NCI-H1105 (cell line): ENCODE results near the gene ADM.

Experiments
- DNase-seq: peaks from one replicate; lab custom pipeline; 2025; lab: John Stamatoyannopoulos, UW

The ADM gene

DNA sequence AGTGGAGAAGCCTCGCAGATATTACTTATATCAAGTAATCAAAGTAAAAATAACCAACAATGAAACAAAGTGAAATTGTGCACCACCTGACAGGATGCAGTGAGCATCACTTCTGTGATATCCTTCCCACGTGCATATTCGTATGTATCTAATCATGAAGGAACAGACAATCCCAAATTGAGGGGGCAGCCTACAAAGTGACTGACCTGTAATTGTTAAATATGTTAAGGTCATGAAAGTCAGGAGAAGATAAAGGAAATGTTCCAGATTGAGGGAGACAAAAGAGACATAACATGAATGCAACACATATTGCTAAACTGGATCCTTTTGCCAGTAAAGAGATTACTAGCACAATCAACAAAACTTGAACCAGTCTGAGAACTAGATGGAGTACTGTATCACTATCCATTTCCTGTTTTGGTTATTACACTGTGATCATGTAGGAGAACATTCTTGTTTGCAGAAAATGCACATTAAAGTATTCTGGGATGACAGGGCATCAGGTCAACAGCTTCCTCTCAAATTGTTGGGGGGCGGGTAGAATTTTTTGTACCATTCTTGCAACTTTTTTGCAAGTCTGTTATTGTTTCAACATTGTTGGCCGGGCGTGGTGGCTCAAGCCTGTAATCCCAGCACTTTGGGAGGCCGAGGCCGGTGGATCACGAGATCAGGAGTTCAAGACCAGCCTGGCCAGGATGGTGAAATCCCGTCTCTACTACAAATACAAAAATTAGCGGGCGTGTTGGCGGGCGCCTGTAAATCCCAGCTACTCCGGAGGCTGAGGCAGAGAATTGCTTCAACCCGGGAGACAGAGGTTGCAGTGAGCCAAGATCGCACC lies 12.9 kb upstream of the ADM start:
- DNase-seq, result no peak

DNA sequence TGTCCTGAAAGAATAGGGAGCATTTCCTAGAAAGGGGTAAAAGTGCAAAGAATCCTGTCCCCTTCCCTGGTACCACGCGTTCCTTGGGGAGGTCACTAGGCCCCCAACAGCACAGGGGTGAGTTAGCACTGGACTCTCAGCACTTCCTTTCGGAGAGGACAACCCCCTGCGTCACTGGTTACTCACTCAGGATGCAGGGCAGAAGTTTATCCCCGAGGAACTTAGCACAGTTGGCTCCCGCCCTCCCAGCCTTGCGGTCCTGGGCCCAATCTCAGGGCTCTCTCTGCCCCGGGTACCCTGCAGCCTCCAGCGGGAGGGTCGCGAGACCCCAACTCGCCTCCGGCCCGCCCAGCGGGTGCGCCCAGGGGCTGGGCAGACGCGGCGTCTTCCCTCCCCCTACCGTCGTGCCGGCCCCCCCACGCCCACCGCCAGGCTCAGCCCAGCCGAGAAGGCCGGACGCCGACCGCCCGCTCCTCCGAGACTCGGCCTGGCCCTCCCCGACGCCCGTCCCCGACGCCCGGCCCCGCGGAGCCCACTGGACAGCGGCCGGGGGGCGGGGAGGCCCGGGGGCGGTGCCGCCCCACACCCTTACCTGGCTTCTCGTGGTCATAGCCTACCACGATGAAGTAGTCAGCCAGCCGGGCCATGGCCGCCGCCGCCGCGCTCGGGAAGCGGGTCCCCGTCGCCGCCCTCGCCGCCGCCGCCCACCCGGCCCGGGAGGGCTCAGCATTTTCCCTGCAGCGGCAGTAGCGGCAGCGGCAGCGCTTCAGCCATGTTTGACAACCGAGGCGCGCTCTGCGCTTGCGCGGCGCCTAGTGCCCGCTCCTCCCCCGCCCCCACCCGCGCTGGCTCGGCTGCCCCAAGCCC lies 11.2 kb upstream of the ADM start, which contains the start of gene SBF2:
Gene SBF2 (minus strand): TSS at position 797 of the 867 bp plus-strand sequence. CDS start 150 bp downstream, at position 647.
- peak; percentile 84 for DNase-seq

DNA sequence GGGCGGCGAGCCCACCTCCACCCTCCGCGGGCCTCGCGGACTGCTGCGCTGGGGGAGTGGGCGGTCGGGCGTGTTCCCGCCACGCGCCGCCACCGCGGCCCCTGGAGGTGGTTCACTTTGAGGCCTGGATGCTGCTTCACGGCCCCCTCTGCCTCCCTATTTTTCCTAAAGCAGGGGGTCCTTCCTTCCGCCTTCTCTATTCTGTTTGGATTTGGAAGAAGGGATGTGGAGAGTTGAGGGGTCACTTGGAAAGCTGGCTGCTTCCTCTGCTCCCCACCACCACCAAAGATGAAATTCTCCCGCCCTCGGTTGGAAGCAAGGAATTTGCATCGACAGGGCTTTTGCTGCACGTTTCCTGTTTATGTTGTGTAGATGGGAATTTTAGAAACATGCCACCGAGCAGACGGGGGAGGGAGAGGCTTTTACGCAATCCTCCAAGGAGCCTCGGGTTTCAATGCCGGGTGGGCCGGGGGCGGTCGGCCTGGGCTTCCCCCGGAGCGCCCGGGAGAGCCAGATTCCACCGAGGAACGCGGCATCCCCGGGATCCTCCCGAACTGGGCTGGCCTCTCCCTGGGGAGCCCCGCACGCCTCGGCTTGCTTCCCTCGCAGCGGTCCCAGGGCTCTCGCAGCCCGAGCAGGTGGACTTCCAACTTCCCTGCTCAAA lies 10.5 kb upstream of the ADM start:
- DNase-seq, result peak; percentile 32

DNA sequence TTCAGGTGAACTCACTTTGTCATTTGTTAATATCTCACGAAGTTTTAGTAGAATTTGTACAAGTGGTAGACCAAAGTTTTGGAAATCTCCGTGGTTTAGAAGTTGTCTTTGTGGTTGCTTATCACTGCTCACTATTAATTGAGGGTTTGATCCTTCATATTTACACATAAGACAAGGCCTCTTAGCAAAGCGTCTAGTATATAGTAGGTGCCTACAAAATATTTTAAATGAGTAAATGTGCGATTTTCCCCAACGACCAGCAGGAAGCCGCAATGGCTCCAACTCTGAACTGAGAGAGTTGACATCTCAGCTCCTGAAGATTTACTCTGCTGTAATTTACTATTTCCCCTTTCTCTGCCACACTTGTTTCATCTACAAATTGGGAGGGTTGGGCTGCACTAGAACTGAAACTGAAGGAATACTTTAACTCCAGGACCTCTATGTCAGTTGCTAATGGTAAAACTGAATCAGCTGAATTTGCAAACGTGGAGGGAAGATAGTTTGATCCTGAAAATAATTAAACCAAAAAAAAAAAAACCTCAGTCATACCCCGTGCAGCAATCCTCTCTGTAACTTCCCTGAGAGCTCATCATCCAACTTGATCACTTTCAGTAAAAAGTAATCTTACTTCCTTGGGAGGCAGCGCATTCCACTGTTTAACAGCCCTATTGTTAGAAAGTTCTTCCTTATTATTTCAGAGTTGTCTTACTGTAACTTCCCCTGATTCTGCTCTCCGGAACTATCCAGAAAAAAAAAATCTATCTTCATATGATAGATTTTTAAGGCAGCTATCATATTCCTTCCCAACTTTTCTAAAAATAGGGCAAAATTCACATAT lies 9.6 kb upstream of the ADM start:
- DNase-seq, result no peak

DNA sequence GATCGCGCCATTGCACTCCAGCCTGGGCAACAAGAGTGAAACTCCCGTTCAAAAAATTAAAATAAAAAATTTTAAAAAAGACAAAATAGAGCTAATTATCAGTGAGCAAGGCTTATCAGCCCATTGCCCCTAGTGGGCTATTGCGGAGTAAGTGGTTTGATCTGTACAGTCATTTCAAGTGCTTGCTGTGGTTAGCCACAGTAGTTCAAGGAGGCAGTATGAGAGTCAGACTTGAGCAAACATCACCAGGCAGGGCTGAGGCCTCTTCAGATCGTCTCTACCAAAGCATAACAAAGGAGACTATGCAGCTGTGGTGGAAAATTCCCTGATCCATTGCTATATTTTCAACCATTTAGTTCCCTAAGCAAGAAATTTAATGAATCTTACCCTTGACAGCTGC lies 6.5 kb upstream of the ADM start:
- DNase-seq, result no peak

DNA sequence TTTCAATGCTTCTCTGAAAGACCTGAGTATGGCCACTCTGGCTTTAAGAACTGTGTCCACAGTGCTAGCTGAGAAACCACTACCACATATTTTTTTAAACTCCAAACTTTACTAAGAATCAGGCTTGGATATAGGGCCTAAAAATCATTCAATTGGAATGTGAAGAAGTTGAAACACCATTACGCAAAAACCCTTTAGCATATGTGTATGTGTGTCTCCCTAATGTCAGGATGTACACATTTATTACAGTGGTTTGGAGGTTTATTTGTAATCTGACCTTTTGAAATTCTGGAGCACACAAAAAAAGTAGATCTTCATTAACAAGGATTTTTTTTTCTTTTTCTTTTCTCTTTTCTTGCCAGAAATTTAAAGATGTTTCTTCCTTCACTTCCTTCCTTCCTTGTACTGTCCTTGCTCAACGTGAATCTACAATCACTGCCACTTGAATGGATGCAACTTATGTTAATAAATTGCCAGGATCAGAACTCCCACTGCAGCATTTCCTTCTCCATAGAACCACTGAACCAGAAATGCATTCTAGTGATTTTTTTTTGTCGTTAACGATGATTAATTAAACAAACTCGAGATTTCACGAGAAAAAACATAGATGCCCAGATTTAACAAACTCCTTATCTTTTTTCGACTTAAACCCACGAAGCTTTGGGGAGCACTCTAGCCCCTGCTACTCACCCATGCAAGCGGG lies 3.1 kb upstream of the ADM start:
- DNase-seq, result no peak

DNA sequence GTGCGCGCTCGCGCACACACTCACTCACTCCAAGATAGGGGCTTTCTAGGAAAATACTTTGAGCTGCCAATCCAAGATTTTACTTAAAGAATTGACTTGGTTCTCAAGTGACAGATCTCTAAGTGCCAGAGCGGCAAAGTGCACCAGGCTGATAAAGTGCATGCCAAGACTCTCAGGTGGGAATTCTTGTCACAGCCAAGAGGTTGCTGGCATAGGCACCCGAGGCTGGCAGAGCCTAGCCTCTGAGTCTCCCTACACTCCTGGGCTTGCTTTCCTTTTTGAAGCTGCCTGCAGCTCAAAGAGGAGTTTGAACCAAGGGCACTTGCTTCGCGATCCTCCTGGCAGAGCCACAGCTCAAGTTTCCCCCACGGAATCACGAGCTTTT lies 2.5 kb upstream of the ADM start:
- no peak for DNase-seq

DNA sequence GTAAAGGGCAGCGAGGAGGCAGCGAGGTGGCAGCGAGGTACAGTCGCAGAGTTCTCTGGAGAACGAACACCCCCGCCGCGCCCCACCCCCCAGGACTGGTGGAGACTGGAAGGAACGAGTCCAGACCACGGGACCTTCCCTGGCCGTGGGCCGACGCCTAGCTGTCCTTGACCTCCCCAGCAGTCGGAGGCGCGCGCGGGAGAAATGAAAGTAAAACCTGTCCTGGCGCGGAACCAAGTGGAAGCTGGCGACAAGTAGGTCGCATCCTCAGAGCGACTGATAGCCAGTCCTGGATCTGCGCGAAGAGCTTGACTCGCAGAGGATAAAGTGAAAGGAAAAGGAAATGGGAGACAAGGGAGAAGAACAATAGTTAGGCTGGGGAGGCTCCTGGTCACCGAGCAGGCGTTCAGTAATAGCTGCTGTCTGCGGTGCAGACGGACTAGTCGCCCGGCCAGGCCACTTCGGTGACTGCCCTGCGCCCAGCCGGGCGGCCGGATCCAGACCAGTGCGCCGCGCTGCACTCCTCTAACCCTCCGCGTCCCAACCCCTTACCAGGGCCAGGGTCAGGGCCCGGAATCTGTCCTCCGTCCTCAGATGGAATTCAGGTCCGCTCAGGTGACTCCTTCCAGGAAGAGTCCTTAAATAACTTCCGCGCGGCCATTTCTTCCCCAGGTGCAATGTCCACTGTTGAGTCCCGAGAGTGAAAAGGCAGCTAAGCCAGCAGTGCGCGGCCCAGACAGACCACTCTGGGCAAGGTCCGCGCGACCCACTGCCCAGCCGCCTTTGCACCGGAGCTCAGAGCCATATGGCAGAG lies 1.9 kb upstream of the ADM start:
- DNase-seq, result peak; percentile 58

DNA sequence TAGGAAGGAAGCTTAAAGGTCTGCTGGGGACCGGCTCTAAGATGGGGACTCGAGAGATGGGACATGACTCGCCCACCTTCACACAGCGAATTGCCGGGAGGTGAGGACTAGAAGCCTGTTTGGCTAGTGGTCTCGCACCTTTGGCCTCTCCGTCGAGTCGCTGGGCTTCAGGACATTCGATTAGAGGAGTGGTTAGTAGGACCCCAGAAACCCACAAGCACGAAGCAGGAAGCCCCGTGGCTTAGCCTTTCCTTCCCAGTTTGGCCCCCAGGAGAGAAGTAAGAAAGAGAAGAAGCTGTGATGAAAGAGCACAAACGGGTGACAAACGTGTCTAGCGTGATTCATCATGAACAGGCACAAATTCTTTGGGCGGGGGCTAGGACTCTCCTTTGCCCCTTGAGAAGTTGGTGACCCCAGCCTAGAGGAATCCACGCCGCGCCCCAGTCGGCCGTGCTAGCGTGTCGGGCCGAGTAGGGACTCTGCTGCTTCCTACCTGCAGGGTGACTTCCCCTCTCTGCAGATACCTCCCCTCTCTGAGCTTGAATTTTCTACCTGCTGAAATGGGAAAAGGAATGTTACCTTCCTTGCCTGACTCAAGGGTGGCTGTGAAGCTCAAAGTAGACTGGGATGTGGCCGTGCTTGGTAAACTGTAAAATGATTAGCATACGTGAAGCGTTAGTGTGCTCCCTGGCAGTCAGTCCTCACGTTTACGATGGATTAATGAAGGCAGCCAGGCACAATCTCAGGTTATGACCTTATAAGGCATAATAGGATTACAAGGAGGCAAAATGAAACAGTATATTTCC lies 1.1 kb upstream of the ADM start:
- peak; percentile 29 for DNase-seq

DNA sequence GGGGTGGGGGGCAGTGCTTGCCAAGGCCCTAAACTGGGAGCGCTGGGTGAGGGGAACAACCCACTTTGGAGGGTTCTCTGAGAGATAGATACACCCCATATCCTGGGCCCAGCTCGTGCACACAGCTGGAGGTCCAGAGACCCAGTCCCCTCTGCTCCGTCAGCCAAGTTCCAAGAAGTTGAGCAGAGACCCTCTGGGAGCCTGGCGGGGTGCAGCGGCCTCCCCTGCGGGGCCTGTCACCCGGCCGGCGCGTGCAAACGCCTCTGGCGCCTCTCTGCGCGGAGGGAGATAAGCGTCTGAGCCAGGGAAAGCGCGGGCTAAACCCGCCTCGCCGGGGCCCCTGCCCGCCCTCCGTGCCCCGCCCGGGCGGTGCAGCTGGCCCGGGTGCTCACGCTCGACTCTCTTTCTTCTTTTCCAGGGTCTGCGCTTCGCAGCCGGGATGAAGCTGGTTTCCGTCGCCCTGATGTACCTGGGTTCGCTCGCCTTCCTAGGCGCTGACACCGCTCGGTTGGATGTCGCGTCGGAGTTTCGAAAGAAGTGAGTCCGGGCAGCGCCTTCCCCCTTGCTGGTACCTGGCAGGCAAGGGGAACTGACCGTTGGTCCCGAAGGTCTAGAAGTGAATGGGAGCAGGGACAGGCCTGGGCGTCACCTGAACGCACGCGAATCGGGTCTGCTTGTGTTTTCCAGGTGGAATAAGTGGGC lies 540 bp downstream of the ADM start:
- DNase-seq, result peak; percentile 31

DNA sequence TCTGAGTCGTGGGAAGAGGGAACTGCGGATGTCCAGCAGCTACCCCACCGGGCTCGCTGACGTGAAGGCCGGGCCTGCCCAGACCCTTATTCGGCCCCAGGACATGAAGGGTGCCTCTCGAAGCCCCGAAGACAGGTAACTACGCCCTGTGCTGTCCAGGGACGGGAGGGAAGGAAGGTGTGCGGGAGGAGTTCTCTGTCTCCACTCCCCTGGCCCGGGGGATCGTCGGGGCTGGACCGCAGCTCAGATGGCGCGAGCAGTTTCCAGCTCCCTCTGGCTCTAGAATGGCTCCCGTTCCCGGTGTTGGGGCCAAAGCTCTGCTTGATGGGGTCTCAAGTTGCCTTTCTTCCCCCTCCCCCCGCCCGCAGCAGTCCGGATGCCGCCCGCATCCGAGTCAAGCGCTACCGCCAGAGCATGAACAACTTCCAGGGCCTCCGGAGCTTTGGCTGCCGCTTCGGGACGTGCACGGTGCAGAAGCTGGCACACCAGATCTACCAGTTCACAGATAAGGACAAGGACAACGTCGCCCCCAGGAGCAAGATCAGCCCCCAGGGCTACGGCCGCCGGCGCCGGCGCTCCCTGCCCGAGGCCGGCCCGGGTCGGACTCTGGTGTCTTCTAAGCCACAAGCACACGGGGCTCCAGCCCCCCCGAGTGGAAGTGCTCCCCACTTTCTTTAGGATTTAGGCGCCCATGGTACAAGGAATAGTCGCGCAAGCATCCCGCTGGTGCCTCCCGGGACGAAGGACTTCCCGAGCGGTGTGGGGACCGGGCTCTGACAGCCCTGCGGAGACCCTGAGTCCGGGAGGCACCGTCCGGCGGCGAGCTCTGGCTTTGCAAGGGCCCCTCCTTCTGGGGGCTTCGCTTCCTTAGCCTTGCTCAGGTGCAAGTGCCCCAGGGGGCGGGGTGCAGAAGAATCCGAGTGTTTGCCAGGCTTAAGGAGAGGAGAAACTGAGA lies 1.4 kb downstream of the ADM start:
- peak; percentile 15 for DNase-seq

DNA sequence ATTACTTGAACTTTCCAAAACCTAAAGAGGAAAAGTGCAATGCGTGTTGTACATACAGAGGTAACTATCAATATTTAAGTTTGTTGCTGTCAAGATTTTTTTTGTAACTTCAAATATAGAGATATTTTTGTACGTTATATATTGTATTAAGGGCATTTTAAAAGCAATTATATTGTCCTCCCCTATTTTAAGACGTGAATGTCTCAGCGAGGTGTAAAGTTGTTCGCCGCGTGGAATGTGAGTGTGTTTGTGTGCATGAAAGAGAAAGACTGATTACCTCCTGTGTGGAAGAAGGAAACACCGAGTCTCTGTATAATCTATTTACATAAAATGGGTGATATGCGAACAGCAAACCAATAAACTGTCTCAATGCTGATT lies 2.1 kb downstream of the ADM start:
- no peak for DNase-seq

DNA sequence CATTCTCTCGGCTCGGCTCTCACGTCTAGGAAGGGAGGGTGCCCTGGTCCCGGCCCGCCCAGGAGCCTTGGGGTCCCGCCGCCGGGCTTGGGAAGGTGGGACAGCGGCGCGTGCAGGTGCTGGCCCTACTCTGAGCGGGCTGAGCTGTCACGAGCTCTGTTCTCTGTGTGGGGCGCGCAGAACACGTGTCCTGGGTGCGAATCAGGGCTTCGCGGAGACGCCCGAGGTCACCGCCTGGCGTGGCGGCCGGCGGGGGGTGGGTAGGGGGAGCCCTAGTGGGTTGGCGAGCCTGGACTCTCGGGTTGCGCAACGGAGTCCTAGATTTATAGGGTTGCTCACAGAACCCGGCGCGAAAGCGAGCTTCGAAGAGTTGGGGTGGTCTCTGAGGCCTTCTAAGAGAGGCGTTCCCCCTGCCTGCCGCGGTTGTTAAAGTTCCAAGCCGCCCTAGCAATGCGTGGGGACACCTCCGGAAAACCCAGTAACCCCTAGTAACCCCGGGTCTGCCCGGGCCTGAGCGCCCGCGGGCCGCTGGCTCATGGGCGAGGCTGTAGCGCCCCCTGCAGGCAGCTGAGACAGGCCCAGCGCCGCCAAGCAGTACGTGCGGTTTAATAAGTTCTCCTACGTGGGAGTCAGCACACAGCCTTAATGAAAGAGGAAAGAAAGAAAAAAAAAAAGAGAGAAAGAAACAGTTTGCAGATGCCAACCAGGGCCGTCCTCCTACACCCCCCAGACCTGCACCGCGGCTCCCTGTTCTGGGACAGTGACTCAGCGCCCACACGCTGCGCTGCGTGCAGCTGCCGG lies 2.7 kb downstream of the ADM start:
- DNase-seq, result peak; percentile 79

DNA sequence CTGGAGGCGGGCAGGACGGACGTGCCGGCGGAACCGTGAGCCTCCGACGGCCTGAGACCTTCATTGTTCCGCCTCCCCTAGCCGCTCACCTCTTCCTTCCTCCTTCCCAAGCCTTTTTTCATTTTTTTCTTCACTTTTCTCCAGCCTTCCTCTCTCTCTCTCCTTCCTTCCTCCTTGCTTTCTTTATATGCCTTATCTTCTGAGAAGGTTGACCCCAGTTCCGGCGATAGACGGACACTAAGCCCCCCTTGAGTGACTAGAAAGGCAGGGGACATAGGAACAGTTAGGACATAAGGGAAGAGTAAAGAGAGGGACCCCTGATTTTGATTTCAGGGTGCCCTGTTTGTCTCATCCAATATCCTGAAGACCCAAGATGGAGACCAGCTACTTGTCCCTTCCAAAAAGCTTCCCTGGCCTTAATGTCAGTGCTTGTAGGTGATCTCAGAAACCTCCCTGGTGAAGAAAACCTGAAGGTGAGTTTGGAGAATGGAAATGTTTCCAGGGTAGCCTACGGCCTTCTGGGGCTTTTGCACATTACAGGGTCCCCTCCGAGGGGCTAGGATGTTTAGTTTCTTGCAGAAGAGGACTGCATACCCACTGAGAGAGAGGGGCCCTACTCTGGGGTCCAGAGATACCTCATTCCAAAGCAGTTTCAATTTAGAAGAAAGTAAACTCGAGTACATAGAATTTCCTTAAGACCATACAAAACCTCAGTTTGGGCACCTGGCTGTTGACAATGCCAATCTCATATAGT lies 3.5 kb downstream of the ADM start:
- DNase-seq, result no peak

DNA sequence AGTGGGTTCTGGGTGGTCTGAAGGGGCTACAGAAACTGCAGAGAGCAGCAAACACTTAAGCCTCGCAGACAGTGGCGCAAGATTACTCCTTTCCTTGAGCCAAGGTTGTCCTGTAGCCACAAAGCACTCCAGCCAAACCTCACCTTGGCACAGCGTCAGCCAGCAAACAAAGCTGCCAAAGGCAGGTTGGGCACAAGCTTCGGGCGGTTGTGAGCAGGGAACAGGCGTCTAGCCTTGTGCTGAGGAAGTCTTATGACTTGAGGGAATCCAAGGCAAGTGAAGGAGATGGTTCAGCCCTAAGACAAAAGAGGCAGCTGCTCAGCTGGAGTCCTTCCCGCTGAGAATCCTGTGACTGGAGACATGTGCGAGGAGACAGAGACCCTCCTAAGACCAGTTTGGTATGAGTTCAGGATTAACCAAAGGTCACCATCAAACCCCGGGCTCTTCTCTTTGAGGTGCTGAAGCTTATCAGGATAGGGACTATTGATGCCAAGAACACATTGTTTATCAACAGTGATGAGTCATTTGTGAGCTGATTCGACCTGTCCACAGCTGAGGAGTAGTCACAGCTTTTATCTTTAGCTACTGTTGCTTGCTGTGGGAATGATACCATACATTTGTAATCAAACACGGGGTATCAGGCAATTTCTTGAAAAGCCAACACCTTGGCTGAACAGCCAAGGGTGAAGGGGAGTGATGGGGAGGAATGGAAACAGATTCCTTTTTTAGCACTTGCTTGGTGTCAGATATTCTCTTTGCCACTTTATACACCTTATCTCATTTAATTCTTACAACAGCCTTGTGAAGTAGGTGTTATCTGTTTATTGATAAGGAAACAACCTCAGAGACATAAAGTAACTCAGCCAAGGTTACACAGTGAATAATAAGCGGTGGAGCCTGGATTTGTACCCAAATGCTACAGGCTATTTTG lies 4.6 kb downstream of the ADM start:
- DNase-seq, result peak; percentile 11
